PFSK-1 (cell line): Measurements from ENCODE around the gene C20orf141.

Experiments used
- FOXP2 ChIP-seq: optimal IDR thresholded peaks from 2 replicates; pipeline ENCODE3; 2011; ENCODE audit warnings: borderline replicate concordance, control low read depth, inconsistent platforms; ENCODE audit not compliant: insufficient read depth; ENCODE audit errors: extremely low read length, extremely low read depth
- POLR2AphosphoS5 ChIP-seq: IDR thresholded peaks from 2 replicates; pipeline ENCODE4 v1.6.1; 2012; ENCODE audit warnings: low read depth, mild to moderate bottlenecking, control low read depth, low read length, moderate library complexity
- SIN3A ChIP-seq: IDR thresholded peaks from 2 replicates; pipeline ENCODE4 v1.6.1; 2012; ENCODE audit warnings: mild to moderate bottlenecking, low read length, moderate library complexity, borderline replicate concordance; ENCODE audit not compliant: insufficient read depth
- TAF1 ChIP-seq: IDR thresholded peaks from 2 replicates; pipeline ENCODE4 v1.6.1; 2012; ENCODE audit warnings: low read length, control low read depth, borderline replicate concordance; ENCODE audit not compliant: insufficient read depth
- TF ChIP-seq, protein P1 (sequence below), 2 experiments: IDR thresholded peaks; 2 replicates each; pipeline versions ENCODE4 v1.6.1 to v1.8.0; 2011 to 2012; ENCODE audit warnings: low read depth in 2 of 2, low read length in 2 of 2, control low read depth in 1 of 2, inconsistent platforms in 1 of 2, mild to moderate bottlenecking in 1 of 2, moderate library complexity in 1 of 2; ENCODE audit not compliant: insufficient read depth in 1 of 2

The C20orf141 gene

DNA sequence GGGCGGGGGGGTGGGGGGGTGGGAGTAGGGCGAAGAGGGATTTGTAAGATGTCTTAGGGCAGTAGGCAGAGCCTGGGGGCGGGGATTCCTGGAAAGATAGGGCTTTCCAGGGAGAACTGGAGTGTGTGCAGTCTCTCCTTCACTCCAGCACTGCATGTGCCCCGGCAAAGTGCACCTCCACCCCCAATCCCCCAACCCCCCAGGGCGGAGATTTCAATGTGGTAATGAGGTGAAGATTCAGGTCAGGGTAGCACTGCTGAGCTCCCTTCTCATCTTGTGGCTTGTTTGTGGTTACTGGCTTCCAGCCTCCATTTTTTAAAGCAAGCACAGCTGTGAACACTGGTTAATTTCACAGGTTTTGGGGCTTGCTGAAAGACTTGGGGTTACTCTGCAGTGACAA, 7.3 kb downstream of the C20orf141 start:
- TF ChIP-seq SIN3A: no peak
- TF ChIP-seq POLR2AphosphoS5: no peak
- no peak for TF ChIP-seq FOXP2
- TF ChIP-seq, protein P1, sequence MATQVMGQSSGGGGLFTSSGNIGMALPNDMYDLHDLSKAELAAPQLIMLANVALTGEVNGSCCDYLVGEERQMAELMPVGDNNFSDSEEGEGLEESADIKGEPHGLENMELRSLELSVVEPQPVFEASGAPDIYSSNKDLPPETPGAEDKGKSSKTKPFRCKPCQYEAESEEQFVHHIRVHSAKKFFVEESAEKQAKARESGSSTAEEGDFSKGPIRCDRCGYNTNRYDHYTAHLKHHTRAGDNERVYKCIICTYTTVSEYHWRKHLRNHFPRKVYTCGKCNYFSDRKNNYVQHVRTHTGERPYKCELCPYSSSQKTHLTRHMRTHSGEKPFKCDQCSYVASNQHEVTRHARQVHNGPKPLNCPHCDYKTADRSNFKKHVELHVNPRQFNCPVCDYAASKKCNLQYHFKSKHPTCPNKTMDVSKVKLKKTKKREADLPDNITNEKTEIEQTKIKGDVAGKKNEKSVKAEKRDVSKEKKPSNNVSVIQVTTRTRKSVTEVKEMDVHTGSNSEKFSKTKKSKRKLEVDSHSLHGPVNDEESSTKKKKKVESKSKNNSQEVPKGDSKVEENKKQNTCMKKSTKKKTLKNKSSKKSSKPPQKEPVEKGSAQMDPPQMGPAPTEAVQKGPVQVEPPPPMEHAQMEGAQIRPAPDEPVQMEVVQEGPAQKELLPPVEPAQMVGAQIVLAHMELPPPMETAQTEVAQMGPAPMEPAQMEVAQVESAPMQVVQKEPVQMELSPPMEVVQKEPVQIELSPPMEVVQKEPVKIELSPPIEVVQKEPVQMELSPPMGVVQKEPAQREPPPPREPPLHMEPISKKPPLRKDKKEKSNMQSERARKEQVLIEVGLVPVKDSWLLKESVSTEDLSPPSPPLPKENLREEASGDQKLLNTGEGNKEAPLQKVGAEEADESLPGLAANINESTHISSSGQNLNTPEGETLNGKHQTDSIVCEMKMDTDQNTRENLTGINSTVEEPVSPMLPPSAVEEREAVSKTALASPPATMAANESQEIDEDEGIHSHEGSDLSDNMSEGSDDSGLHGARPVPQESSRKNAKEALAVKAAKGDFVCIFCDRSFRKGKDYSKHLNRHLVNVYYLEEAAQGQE (IDR thresholded peaks at IDR 0.05; ENCODE audit: insufficient read depth in 1 of 2, low read depth in 2 of 2, low read length in 2 of 2): no peak
- no peak for TF ChIP-seq TAF1

DNA sequence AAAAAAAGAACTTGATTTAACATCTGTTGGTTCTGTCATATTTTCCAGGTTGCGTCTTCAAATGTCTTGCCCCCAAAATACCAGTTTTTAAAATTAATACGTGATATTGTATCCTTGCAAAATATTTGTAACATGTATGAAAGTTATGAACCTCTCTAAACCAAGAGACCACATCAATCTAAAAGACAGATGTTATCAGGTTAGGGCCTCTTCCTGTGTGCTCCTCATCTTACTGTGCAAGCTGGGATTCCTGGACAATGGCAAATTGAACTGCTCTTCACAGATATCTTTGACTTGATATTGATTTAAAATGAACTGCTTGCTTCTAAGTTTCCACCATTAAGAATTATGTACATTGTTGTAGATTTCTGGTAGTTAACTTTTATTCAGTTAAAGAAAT, 11.0 kb downstream of the C20orf141 start:
- TF ChIP-seq SIN3A (no peak), TAF1 (no peak), FOXP2 (no peak)
- TF ChIP-seq, protein P1 (IDR thresholded peaks at IDR 0.05; ENCODE audit: insufficient read depth in 1 of 2, low read depth in 2 of 2, low read length in 2 of 2): no peak

DNA sequence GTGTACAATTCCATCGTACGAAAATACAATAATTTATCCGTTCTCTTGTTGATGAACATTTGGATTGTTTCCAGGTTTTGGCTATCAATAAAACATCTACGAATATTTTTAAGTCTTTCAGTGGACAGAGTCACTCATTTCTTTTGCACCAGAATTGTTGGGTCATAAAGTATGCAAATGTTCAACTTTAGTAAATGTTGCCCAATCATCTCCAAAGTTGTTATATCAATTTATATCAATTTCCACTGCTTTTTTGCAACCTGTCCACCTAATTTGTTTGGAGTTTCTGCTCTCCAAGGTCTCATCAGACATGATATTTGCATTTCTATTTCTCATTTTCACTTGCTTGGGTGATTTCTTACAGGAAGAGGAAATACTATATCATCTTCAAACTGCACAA, 11.9 kb downstream of the C20orf141 start:
- TF ChIP-seq FOXP2 (no peak), POLR2AphosphoS5 (no peak)

DNA sequence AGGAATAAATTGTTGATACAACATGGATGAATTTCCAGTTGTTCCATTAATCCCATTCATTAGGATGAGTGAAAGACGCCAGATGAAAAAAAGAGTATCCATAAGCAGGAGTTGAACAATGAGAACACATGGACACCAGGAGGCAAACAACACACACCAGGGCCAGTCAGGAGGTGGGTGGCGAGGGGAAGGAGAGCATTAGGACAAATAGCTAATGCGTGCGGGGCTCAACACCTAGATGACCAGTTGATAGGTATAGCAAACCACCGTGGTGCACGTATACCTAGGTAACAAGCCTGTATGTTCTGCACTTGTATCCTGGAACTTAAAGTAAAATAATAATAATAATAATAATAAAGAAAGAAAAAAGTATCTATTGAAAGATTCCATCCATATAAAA, 14.6 kb downstream of the C20orf141 start:
- TF ChIP-seq TAF1 (no peak), SIN3A (no peak), POLR2AphosphoS5 (no peak), FOXP2 (no peak)

DNA sequence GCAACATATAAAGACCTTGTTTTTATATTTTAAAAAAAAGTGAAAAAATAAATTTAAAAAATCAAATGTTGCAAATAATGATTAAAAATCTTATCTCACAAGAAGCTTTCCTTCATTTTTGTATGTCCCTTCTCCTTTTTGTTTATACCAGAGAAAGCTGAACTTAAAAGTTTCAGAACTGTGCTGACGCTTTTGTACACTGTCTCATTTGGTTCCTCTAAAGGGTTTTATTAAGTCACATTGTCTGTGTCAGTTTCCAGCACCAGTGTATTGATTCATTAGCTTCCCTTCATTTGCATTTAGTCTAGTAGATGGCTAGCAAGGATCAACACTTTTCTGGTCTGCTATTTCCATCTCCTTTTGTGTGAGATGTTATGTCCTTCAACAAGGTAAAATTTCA, 19.0 kb downstream of the C20orf141 start:
- TF ChIP-seq FOXP2: no peak
- TF ChIP-seq POLR2AphosphoS5: no peak
- no peak for TF ChIP-seq TAF1
- TF ChIP-seq, protein P1 (IDR thresholded peaks at IDR 0.05; ENCODE audit: insufficient read depth in 1 of 2, low read depth in 2 of 2, low read length in 2 of 2): no peak
- no peak for TF ChIP-seq SIN3A

DNA sequence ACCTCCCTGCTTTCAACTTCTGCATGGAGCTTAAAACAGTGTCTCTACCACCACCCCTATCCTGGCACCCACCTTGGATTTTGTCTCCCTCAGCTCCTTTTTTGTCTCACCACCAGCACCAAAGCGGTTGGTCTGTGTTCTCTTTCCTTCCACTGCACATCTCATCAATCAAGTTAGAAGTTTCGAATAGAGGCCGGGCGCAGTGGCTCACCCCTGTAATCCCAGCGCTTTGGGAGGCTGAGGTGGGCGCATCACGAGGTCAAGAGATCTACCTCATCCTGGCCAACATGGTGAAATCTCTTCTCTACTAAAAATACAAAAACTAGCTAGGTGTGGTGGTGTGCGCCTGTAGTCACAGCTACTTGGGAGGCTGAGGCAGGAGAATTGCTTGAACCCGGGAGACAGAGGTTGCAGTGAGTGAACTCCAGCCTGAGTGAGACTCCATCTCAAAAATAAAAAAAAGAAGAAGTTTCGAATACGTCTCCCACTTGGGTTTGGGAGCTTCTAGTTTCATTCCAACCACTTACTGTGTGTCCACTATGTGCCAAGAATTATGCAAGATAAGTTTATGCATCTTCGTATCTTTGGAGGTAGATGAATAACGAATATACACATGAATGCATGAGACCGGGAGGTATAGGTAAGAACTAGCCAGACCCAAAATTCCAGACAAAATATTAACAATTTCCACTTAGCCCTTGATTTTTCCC, 19.8 kb downstream of the C20orf141 start:
- TF ChIP-seq POLR2AphosphoS5: no peak
- TF ChIP-seq, protein P1 (IDR thresholded peaks at IDR 0.05; ENCODE audit: insufficient read depth in 1 of 2, low read depth in 2 of 2, low read length in 2 of 2): no peak
